HCT116 (cell line): ENCODE data around the gene SMG6. TPM values are rescaled to one million over a fixed set of nuclear protein-coding genes. Genes with fewer than 3 reads are reported as not detected.

Experiments
- ATAC-seq: fragments of 200-7000 bp; cut with Tn5 transposase; 2 replicates; pipeline ENCODE4 v1.9.1; 2020; ENCODE audit warnings: mild to moderate bottlenecking, moderate library complexity
- BruUV-seq: library from RNA; stranded (reverse); fragments of 400-500 nt; replicated peaks from 2 replicates; lab custom pipeline; 2021; lab: Mats Ljungman, UMichigan
- CTCF ChIA-PET: fragments of 300-600 bp; sonication (Branson Sonifier 250); formaldehyde crosslinking; loops from one replicate; lab custom pipeline; 2021; ENCODE audit warnings: antibody characterized with exemption; lab: Charles Lee
- POLR2A ChIA-PET: fragments of 300-600, 350-600 bp; sonication (Branson Sonifier 250); formaldehyde crosslinking; loops from one replicate; lab custom pipeline; 2021; ENCODE audit warnings: antibody characterized with exemption; lab: Charles Lee
- RAD21 ChIA-PET, 2 experiments: fragments of 300-600 bp; sonication (Branson Sonifier 250); formaldehyde crosslinking; loops; one replicate each; lab custom pipeline; 2023; ENCODE audit warnings: low total read pairs in 2 of 2; ENCODE audit not compliant: uncharacterized antibody in 2 of 2, unreplicated experiment in 2 of 2, low non-redundant PET in 1 of 2; lab: Charles Lee
- DNase-seq: peaks from one replicate; pipeline ENCODE4 v3.0.0-alpha.2; 2010; ENCODE audit warnings: low read depth, low spot score
- H2AFZ ChIP-seq: fragments of 200-600 bp; shearing (Covaris generic), sonication (generic); 2 replicates; pipeline ENCODE4 v1.6.1; 2017; ENCODE audit warnings: low read depth, mixed run types, mixed read lengths, antibody characterized with exemption, low read length; ENCODE audit not compliant: poor library complexity, severe bottlenecking
- H3K27ac ChIP-seq: 2 replicates; pipeline ENCODE4 v1.5.1; 2012; ENCODE audit warnings: low read depth, low read length
- H3K27me3 ChIP-seq: fragments of 200-600 bp; sonication (generic); 2 replicates; pipeline ENCODE4 v1.6.1; 2016; ENCODE audit warnings: mixed run types, low read length, mixed read lengths; ENCODE audit not compliant: insufficient read depth
- H3K36me3 ChIP-seq, 2 experiments: fragments of 200-500 bp in 1 of 2; fragments of 200-600 bp in 1 of 2; sonication (Bioruptor generic) in 1 of 2; sonication (generic) in 1 of 2; 2 replicates each; pipeline versions ENCODE4 v1.5.1 to v1.6.1; 2014 to 2016; ENCODE audit warnings: low read length in 2 of 2, inconsistent platforms in 1 of 2, mixed read lengths in 1 of 2, mixed run types in 1 of 2; ENCODE audit not compliant: insufficient read depth in 2 of 2, control insufficient read depth in 1 of 2
- H3K4me1 ChIP-seq, 2 experiments: fragments of 200-600 bp in 1 of 2; sonication (generic) in 1 of 2; 2 replicates each; pipeline versions ENCODE4 v1.5.1 to v1.6.1; 2012 to 2017; ENCODE audit warnings: low read length in 2 of 2, inconsistent platforms in 1 of 2, mild to moderate bottlenecking in 1 of 2, mixed read lengths in 1 of 2, mixed run types in 1 of 2, moderate library complexity in 1 of 2; ENCODE audit not compliant: insufficient read depth in 2 of 2, control insufficient read depth in 1 of 2
- H3K4me2 ChIP-seq: fragments of 200-600 bp; sonication (generic); 2 replicates; pipeline ENCODE4 v1.6.1; 2017; ENCODE audit warnings: mixed run types, low read length, mixed read lengths
- H3K4me3 ChIP-seq, 2 experiments: fragments of 200-600 bp in 1 of 2; sonication (generic) in 1 of 2; replicated peaks in 1 of 2; 2 replicates each; pipeline ENCODE4 v1.5.1; 2011 to 2016; ENCODE audit warnings: low read length in 2 of 2, control low read depth in 1 of 2, low read depth in 1 of 2, mild to moderate bottlenecking in 1 of 2, mixed read lengths in 1 of 2, mixed run types in 1 of 2
- H3K79me2 ChIP-seq: fragments of 200-600 bp; sonication (generic); 2 replicates; pipeline ENCODE4 v1.6.1; 2017; ENCODE audit warnings: mild to moderate bottlenecking, mixed run types, low read length, moderate library complexity, mixed read lengths; ENCODE audit not compliant: insufficient read depth
- H3K9ac ChIP-seq: fragments of 200-600 bp; sonication (generic); 2 replicates; pipeline ENCODE4 v1.6.1; 2016; ENCODE audit warnings: low read length, mixed read lengths
- H3K9me2 ChIP-seq: fragments of 200-600 bp; sonication (generic), shearing (Covaris generic); 2 replicates; pipeline ENCODE4 v1.6.1; 2017; ENCODE audit warnings: mixed run types, mild to moderate bottlenecking, moderate library complexity; ENCODE audit not compliant: insufficient read depth
- H3K9me3 ChIP-seq, 2 experiments: fragments of 200-500 bp in 1 of 2; fragments of 200-600 bp in 1 of 2; sonication (Bioruptor generic) in 1 of 2; sonication (generic) in 1 of 2; 2 replicates each; pipeline ENCODE4 v1.6.1; 2014 to 2017; ENCODE audit warnings: low read length in 2 of 2, mixed read lengths in 2 of 2, inconsistent platforms in 1 of 2, low read depth in 1 of 2, mild to moderate bottlenecking in 1 of 2, mixed run types in 1 of 2, moderate library complexity in 1 of 2; ENCODE audit not compliant: control insufficient read depth in 1 of 2, insufficient read depth in 1 of 2
- H4K20me1 ChIP-seq: fragments of 200-600 bp; sonication (generic), shearing (Covaris generic); 2 replicates; pipeline ENCODE4 v1.6.1; 2017; ENCODE audit warnings: mixed run types, mild to moderate bottlenecking, moderate library complexity; ENCODE audit not compliant: insufficient read depth
- CBX3 ChIP-seq: IDR thresholded peaks from 2 replicates; pipeline ENCODE4 v1.6.1; 2012; ENCODE audit warnings: low read depth
- CEBPB ChIP-seq: IDR thresholded peaks from 2 replicates; pipeline ENCODE4 v1.6.1; 2012; ENCODE audit warnings: low read depth
- CTCF ChIP-seq, 3 experiments: fragments of 200-600 bp in 1 of 3; sonication (generic) in 1 of 3; IDR thresholded peaks in 2 of 3; conservative IDR thresholded peaks in 1 of 3; 2 replicates each; pipeline ENCODE4 v1.5.1; 2012 to 2017; ENCODE audit warnings: low read depth in 2 of 3, low read length in 2 of 3, antibody characterized with exemption in 1 of 3, borderline replicate concordance in 1 of 3, control low read depth in 1 of 3, mild to moderate bottlenecking in 1 of 3, mixed read lengths in 1 of 3, mixed run types in 1 of 3, moderate library complexity in 1 of 3; ENCODE audit not compliant: insufficient read depth in 1 of 3
- POLR2AphosphoS5 ChIP-seq: IDR thresholded peaks from 2 replicates; pipeline ENCODE4 v1.6.1; 2011; ENCODE audit warnings: mild to moderate bottlenecking, low read depth, low read length, moderate library complexity
- RAD21 ChIP-seq: IDR thresholded peaks from 2 replicates; pipeline ENCODE4 v1.6.1; 2012; ENCODE audit warnings: low read depth, mild to moderate bottlenecking
- SRF ChIP-seq: IDR thresholded peaks from 2 replicates; pipeline ENCODE4 v1.6.1; 2012; ENCODE audit warnings: low read depth
- ZBTB33 ChIP-seq: IDR thresholded peaks from 2 replicates; pipeline ENCODE4 v1.6.1; 2011; ENCODE audit warnings: mild to moderate bottlenecking, low read length, moderate library complexity; ENCODE audit not compliant: insufficient replicate concordance; ENCODE audit errors: extremely low read depth
- ZFX ChIP-seq: fragments of 450-650 bp; IDR thresholded peaks from 2 replicates; pipeline ENCODE4 v1.6.1; 2017
- intact Hi-C: fragments of 100-400 bp; cut with micrococcal nuclease; formaldehyde crosslinking; loops from 2 replicates; pipeline ENCODE4 v1.10.0; 2022
- total RNA-seq: library from RNA; stranded (reverse); gene quantifications from one replicate; pipeline ENCODE4 v1.2.1, GENCODE V29; 2021; ENCODE audit not compliant: unreplicated experiment
- TF ChIP-seq, protein P1 (sequence below): IDR thresholded peaks from 2 replicates; pipeline ENCODE4 v1.6.1; 2012

SMG6 gene
- total RNA-seq, 1 experiment from 2014 or later, result 23.1 TPM

DNA sequence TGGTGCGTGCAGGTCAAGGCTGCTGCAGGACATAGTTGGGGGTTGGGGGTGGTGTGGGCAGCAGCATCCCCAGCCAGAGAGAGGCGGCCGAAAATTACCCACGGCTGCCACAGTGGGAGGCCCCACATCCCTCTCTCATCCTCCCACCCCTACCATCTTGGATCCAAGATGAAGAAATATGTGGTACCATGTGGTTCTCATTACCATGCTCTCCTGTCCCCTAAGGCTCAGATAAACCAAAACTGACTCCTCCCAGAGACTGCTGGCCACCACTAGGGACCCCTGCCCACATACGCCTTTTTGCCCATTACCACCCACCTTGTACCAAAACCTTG lies 128.3 kb downstream of the SMG6 start:
- H3K27ac ChIP-seq, result no peak overlapping the region
- no peak overlapping the region for H3K9ac ChIP-seq
- no peak overlapping the region for H3K4me2 ChIP-seq
- ChIA-PET CTCF (no interaction called here), POLR2A (no interaction called here), RAD21 (no interaction called here)
- TF ChIP-seq POLR2AphosphoS5 (no peak), CEBPB (no peak), CBX3 (no peak), CTCF (IDR thresholded peaks at IDR 0.05 in 2 of 3, conservative IDR thresholded peaks at IDR 0.05 in 1 of 3; ENCODE audit: borderline replicate concordance in 1 of 3, insufficient read depth in 1 of 3, low read depth in 2 of 3, low read length in 2 of 3) (no peak), RAD21 (no peak), SRF (no peak), ZFX (no peak), ZBTB33 (no peak)
- TF ChIP-seq, protein P1, sequence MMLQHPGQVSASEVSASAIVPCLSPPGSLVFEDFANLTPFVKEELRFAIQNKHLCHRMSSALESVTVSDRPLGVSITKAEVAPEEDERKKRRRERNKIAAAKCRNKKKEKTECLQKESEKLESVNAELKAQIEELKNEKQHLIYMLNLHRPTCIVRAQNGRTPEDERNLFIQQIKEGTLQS, result no peak
- no peak for ATAC-seq
- no peaks in the 10 kb centered on the region for H4K20me1 ChIP-seq
- H3K4me1 ChIP-seq, result no peaks in the 10 kb centered on the region
- no peak overlapping the region for H3K4me3 ChIP-seq
- intact Hi-C loops, result no loop called here
- H3K27me3 ChIP-seq, result no peaks in the 10 kb centered on the region
- no peaks in the 10 kb centered on the region for H3K9me3 ChIP-seq
- no peaks in the 10 kb centered on the region for H3K36me3 ChIP-seq
- H3K79me2 ChIP-seq, result no peaks in the 10 kb centered on the region
- no peak for DNase-seq
- no TSS peak for BruUV-seq
- H2AFZ ChIP-seq, result no peak overlapping the region
- no peaks in the 10 kb centered on the region for H3K9me2 ChIP-seq
